ENCODE measurements around the gene OR7C1. TPM values are rescaled to one million over a fixed set of nuclear protein-coding genes. Genes with fewer than 3 reads are reported as not detected.
A peak's percentile ranks its signal among the peaks of the same experiment; 100 is the strongest.
"Not testable (repeated sequence)": the region's sequence is repeated elsewhere in the genome, so short reads cannot be mapped to it uniquely, and the experiment has no call there.

Gene OR7C1
- total RNA-seq, 2 donors from 2014 or later, result not detected

DNA sequence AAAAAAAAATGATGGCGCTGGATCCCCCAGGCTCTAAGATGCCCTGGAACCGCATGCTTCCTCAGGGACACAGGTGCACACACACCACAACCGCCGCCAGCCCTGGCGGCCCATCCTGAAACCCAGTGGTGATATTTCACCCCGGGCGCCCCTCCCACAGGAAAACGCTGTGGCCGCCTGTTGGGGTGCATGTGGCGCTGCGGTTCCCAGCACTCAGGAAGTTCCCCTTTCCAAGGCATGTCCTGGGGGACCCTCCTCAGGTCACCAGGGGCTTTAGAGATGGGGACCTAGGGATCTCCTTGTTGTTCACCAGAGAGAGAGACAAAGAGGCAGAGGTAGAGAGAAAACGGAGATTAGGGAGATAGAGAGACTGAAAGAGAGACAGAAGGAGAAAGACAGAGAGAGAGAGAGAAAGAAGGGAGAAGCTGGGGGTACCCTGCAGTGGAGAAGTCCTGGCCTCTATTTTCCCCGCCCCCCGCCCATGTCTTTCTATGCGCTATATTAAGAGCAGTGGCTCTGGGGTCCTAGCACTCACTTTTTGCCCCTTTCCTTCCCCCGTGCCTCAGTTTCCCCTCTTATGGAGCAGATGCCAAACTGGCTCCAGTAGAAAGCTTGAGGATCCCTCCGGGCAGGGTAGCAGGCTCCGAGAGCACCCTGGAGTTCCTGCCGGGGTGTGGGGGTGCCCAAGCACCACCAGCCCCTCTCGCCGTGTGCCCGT, 59.0 kb downstream of the OR7C1 start:
- Histone ChIP-seq H3K27me3 (replicated peaks; ENCODE audit: insufficient read depth) (no peaks in the 10 kb centered on the region), H3K9me3 (no peaks in the 10 kb centered on the region), H3K27ac (no peak overlapping the region), H3K4me3 (peak overlapping the region; percentile 63), H3K4me1 (ENCODE audit: control insufficient read depth in 1 of 2, low read depth in 2 of 2) (peaks cover 0 to 3% of the 10 kb centered on the region in 2 donors), H3K36me3 (no peaks in the 10 kb centered on the region)
- TF ChIP-seq CTCF (IDR thresholded peaks at IDR 0.05), result no peak
- ATAC-seq (ENCODE audit: insufficient number of reproducible peaks, low FRiP score, low read depth), result no peak
- DNase-seq (ENCODE audit: low spot score), result no peak

GRCh38 chr19:14775326-14775725, 59.7 kb downstream of the OR7C1 start:
- H3K4me3 ChIP-seq, result peak overlapping the region; percentile 63
- not testable (repeated sequence) for H3K9me3 ChIP-seq; H3K36me3 ChIP-seq; H3K27me3 ChIP-seq (replicated peaks; ENCODE audit: insufficient read depth); DNase-seq (ENCODE audit: low spot score); H3K27ac ChIP-seq; ATAC-seq (ENCODE audit: insufficient number of reproducible peaks, low FRiP score, low read depth); H3K4me1 ChIP-seq (ENCODE audit: control insufficient read depth in 1 of 2, low read depth in 2 of 2)

DNA sequence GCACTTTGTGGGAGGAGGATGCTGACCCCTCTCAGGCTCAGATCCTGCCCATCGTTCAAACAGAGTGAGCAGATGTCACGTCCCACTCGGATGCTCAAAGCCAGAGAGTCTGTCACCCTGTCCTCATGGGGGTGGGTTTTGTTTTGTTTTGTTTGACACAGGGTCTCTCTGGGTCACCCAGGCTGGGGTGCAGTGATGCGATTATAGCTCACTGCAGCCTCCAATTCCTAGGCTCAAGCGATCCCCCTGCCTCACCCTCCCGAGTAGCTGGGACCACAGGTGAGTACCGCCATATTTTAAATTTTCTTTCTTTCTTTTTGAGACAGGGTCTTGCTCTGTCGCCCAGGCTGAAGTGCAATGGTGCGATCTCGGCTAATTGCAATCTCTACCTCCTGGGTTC, 60.6 kb downstream of the OR7C1 start:
- H3K27me3 ChIP-seq (replicated peaks; ENCODE audit: insufficient read depth), result no peaks in the 10 kb centered on the region
- no peak for TF ChIP-seq CTCF (IDR thresholded peaks at IDR 0.05)
- H3K27ac ChIP-seq, result no peak overlapping the region
- H3K36me3 ChIP-seq, result no peaks in the 10 kb centered on the region
- H3K9me3 ChIP-seq, result no peaks in the 10 kb centered on the region
- ATAC-seq (ENCODE audit: insufficient number of reproducible peaks, low FRiP score, low read depth) (no peak), DNase-seq (ENCODE audit: low spot score) (no peak)
- H3K4me3 ChIP-seq, result no peak overlapping the region
- peaks cover 0 to 3% of the 10 kb centered on the region in 2 donors for H3K4me1 ChIP-seq (ENCODE audit: control insufficient read depth in 1 of 2, low read depth in 2 of 2)

- not testable (repeated sequence) for H3K4me3 ChIP-seq; H3K4me1 ChIP-seq (ENCODE audit: control insufficient read depth in 1 of 2, low read depth in 2 of 2); H3K27ac ChIP-seq; ATAC-seq (ENCODE audit: insufficient number of reproducible peaks, low FRiP score, low read depth); H3K36me3 ChIP-seq; DNase-seq (ENCODE audit: low spot score); H3K9me3 ChIP-seq; H3K27me3 ChIP-seq (replicated peaks; ENCODE audit: insufficient read depth)
Observed at GRCh38 chr19:14773722-14774121, 61.3 kb downstream of the OR7C1 start.

GRCh38 chr19:14772995-14773394, 62.0 kb downstream of the OR7C1 start:
- DNase-seq (ENCODE audit: low spot score), result no peak

DNA sequence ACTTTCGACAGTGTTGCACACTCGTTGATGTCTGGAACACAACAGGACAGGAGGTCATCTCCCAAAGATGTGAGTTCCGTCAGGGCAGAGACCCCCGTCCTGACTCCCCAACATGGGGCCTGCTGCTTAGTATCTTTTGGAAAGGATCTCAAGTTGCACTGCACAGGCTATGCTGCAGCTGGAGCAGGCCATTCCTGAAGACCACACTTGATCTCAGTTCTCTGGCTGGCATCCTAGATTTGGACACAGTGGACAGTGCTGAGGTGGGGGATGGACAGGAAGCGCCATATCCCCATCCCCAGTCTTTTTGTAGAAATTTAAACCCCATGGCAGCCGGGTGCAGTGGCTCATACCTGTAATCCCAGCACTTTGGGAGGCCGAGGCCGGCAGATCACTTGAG, 62.5 kb downstream of the OR7C1 start:
- H3K9me3 ChIP-seq, result no peaks in the 10 kb centered on the region
- DNase-seq (ENCODE audit: low spot score) (no peak), ATAC-seq (ENCODE audit: insufficient number of reproducible peaks, low FRiP score, low read depth) (no peak)
- H3K4me1 ChIP-seq (ENCODE audit: control insufficient read depth in 1 of 2, low read depth in 2 of 2), result peaks cover 0 to 3% of the 10 kb centered on the region in 2 donors
- H3K36me3 ChIP-seq, result no peaks in the 10 kb centered on the region
- TF ChIP-seq CTCF (IDR thresholded peaks at IDR 0.05), result no peak
- no peak overlapping the region for H3K4me3 ChIP-seq
- no peak overlapping the region for H3K27ac ChIP-seq
- no peaks in the 10 kb centered on the region for H3K27me3 ChIP-seq (replicated peaks; ENCODE audit: insufficient read depth)

More at GRCh38 chr19:14772995-14773394, 62.0 kb downstream of the OR7C1 start:
- no peaks in the 10 kb centered on the region for H3K27me3 ChIP-seq (replicated peaks; ENCODE audit: insufficient read depth)
- H3K36me3 ChIP-seq, result no peaks in the 10 kb centered on the region
- TF ChIP-seq CTCF (IDR thresholded peaks at IDR 0.05), result no peak
- no peak overlapping the region for H3K27ac ChIP-seq
- H3K4me3 ChIP-seq, result no peak overlapping the region
- peaks cover 0 to 3% of the 10 kb centered on the region in 2 donors for H3K4me1 ChIP-seq (ENCODE audit: control insufficient read depth in 1 of 2, low read depth in 2 of 2)
- ATAC-seq (ENCODE audit: insufficient number of reproducible peaks, low FRiP score, low read depth), result no peak
- H3K9me3 ChIP-seq, result no peaks in the 10 kb centered on the region
